Measurements from ENCODE around the gene TCP11.

Gene TCP11

GRCh38 chr6:35166520-35166919 is 25.4 kb upstream of the TCP11 start:
- DNase-seq (ENCODE audit: extremely low read depth, low read depth), result no peak
- no peak for TF ChIP-seq CTCF (IDR thresholded peaks at IDR 0.05; ENCODE audit: low read depth, low read length, missing control alignments)
- no peak overlapping the region for H3K4me3 ChIP-seq (replicated peaks; ENCODE audit: low read depth, low read length)

- H3K4me3 ChIP-seq (replicated peaks; ENCODE audit: low read depth, low read length), result no peak overlapping the region
- no peak for DNase-seq (ENCODE audit: extremely low read depth, low read depth)
- TF ChIP-seq CTCF (IDR thresholded peaks at IDR 0.05; ENCODE audit: low read depth, low read length, missing control alignments), result no peak
Measured at GRCh38 chr6:35166116-35166515, 25.0 kb upstream of the TCP11 start.

GRCh38 chr6:35165630-35166071 is 24.5 kb upstream of the TCP11 start:
- H3K4me3 ChIP-seq (replicated peaks; ENCODE audit: low read depth, low read length), result no peak overlapping the region
- no peak for DNase-seq (ENCODE audit: extremely low read depth, low read depth)
- no peak for TF ChIP-seq CTCF (IDR thresholded peaks at IDR 0.05; ENCODE audit: low read depth, low read length, missing control alignments)

GRCh38 chr6:35164868-35165267 is 23.7 kb upstream of the TCP11 start:
- TF ChIP-seq CTCF (IDR thresholded peaks at IDR 0.05; ENCODE audit: low read depth, low read length, missing control alignments), result no peak
- H3K4me3 ChIP-seq (replicated peaks; ENCODE audit: low read depth, low read length), result no peak overlapping the region
- DNase-seq (ENCODE audit: extremely low read depth, low read depth), result no peak

GRCh38 chr6:35164277-35164676 is 23.1 kb upstream of the TCP11 start:
- TF ChIP-seq CTCF (IDR thresholded peaks at IDR 0.05; ENCODE audit: low read depth, low read length, missing control alignments), result no peak
- no peak for DNase-seq (ENCODE audit: extremely low read depth, low read depth)
- H3K4me3 ChIP-seq (replicated peaks; ENCODE audit: low read depth, low read length), result no peak overlapping the region

- H3K4me3 ChIP-seq (replicated peaks; ENCODE audit: low read depth, low read length), result no peak overlapping the region
- DNase-seq (ENCODE audit: extremely low read depth, low read depth), result no peak
- no peak for TF ChIP-seq CTCF (IDR thresholded peaks at IDR 0.05; ENCODE audit: low read depth, low read length, missing control alignments)
Measured at GRCh38 chr6:35163836-35164235, 22.7 kb upstream of the TCP11 start.
